HL-60/S4 treated with retinoic acid at 250 ng/mL for 4 days and 3 days (cell line): ENCODE measurements around the gene PLEKHG5.

Experiments
- in situ Hi-C: fragments of 300-500 bp; cut with MboI; formaldehyde crosslinking; loops from 2 replicates; pipeline ENCODE4 v1.7.0; 2022; ENCODE audit warnings: low sequenced_read_pairs

Gene PLEKHG5

DNA sequence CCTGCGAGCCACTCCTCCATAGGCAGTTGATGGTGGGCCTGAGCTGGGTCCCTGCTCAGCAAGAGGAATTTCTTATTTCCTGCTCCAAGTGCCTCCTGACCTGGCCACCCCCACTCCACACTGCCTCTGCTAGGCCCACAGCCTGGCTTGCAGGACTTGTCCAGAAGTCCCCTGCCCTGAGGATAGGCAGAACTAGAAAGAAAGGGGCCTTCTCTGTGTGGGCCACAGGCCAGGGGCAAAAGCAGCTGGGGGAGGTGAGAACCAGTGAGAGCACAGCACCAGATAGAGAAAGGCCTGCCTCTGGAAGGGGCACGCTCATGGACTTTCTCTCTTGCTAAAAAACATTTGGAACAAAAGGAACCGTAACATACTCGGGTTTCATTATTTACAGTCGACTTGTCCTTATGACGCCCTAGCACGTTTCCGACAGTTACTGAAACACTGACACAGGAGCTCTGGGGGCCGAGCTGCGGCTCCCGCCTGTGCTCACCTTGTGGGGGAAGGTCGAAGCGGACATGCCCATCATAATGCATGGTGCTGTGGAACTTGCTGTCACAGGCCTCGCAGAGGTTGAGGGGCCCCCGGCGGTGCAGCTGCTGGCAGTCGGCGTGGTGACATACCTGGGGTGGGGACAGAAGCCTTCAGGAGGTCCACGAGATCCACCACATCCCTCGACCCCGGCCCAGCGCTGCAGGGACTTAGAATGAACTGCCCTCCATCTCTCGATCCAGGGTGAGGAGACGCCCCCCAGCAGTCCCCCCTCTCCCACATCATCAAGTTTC is 14.2 kb downstream of the PLEKHG5 start:
- in situ Hi-C loops, result no loop called here

DNA sequence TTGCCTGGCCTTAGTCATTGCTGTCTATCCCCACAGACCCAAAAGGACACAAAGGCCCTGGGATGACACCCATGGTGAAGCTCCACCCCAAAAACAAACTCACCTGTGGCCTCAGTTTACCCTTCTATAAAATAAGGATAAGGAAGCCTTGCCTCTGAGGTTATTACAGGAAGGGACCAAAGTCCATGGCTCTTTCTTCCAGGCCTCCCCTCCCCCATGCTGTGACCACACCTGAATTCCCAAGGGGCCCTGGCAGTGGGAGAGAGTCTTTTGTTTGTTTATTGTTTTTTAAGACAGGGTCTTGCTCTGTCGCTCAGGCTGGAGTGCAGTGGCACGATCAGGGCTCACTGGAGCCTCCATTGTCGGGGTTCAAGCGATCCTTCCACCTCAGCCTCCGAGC is 15.0 kb downstream of the PLEKHG5 start:
- in situ Hi-C loops, result no loop called here

DNA sequence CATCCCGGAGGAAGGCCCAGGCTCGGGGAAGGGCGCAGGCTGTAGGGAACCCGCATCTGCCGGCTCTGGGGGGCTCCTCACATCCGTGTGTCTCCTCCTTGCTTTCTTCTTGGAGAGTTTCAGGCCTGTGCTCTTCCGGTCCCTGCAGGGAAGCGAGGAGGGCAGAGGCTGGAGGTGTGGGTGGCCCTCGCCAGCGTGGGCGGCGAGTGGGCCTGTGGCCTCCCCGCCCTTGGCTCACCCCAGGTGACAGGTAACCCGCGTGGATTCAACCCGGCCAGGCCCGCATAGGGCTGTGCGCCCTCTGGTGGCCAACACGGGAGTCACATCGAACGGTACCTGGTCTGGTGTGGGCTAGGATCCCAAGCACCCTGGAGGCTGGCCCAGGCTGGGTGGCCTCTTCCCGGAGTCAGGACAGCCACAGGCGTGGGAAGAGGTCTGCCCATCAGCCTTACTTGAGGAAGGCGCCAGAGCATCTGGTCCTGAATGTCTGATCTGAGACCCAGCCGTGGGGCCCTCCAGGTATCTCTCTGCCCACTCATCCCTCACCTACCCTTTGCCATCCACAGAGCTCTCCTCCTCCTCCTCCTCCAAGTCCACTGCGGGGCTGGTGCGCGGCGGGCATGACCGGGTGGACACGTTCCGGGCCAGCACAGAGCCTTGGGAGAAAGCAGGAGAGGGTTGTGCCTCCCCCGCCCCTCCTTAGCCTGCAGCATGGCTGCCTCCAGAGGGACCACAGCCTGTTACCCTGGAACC is 15.9 kb downstream of the PLEKHG5 start:
- in situ Hi-C loops, result no loop called here

DNA sequence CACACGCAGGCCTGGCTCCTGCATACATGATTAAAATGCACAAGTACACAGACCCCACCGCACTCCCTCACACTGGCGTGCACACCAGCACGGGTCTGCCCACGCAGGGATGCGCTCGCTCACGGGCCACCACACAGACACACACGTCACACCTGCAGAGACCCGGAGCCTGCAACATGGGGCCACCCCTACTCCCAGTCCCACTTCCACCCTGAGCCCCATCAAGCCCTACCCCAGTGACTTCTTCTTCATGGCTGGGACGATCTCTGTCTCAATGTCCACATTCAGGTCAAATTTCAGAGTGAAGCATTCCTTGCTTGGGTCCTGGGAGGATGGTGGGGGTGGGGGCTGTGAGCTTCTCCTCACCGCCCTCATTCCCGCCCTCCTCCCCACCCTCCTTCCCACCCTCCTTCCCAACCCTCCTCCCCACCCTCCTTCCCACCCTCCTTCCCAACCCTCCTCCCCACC is 16.6 kb downstream of the PLEKHG5 start:
- in situ Hi-C loops, result no loop called here

DNA sequence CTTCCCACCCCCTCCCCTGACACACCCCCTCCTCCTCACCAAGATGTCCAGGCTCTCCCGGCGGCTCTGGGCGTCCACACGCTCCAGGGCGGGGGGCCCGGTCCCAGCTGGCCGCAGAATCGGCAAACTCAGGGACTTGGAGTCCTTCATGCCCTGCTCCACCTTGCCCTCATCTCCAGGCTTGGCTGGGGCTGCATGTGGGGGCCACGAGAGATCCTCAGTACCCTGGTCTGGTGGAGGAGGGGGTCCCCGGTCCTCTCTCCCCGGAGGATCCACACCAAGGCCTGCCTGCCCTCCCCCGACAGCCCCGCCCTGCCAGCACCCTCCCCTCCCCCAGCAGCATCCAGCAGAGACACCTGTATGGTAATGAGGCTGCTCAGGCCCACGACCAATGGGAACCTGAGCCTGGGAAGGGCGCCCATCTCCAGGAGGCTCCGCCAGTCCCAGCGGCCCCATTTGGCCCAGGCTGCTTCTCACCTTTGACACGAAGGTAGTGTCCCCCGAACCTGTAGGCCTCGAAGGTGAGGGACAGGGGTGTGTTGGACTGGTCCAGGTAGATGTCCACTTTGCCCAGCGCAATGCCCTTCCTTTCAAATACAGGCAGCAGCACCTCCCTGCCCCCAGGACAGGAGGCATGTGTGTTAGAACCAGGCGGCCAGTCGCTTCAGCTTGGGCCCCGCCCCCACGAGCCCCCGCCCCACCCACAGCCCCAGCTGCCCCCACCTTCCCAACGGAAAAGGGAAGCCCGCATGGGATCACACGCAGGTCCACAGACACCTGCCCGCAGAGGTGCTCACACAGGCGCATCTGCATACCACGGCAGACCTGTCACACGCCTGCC is 17.3 kb downstream of the PLEKHG5 start:
- in situ Hi-C loops, result no loop called here

DNA sequence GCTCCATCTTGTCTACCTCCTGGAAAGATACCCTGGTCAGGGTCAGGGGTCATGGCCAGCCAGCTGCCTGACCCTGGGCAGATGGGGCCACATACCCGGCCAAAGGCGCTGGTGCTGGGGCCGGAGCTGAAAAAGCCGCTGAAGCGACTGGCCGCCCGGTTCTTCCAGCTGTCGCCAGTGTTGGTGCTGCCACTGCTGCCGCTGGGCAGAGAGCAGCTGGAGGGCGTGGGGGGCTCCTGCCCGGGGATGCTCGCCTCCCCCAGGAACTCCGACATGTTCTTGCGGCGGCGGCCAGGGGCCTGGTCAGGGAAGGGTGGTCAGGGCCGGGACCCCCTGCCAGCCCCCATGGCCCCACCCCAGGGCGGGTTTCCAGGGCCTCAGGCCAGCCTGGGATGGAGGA is 18.3 kb downstream of the PLEKHG5 start:
- in situ Hi-C loops, result no loop called here

DNA sequence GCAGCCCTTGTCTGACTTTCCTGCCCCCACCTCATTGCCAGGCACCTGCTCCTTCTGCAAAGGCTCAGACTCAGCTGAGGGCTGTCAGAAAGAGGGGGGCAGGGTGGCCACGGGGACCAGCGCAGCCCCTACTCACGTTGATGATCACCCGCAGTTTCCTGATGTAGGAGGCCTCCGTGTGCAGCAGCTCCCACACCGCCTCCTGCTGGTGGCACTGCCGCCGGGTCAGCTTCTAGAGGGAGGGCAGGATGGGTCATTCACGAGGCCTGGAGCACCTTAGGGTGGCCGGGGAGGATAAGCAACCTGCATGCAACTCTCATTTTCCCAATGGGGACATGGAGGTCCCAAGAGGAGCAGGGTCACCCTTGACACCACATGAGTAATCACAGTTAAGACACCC is 19.1 kb downstream of the PLEKHG5 start:
- in situ Hi-C loops, result no loop called here

DNA sequence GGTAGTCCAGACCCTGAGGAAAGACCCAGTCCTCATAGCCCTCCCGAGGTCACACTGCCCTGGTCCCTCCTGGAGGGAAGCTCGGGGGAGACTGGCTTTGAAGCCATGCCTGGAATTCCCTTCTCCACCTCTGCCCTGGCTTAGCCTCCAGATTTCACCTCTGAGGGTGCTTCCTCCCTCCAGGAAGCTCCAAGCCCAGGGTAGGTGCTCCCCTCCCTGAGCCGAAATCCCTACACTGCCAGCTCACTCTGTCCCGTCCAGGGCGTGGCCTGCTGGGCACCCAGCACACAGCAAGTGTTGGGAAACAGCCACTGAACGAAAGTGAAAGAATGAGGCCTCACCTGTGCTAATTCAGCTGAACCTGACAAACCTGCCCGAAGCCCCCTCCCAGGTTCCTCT is 19.5 kb downstream of the PLEKHG5 start:
- in situ Hi-C loops, result no loop called here

DNA sequence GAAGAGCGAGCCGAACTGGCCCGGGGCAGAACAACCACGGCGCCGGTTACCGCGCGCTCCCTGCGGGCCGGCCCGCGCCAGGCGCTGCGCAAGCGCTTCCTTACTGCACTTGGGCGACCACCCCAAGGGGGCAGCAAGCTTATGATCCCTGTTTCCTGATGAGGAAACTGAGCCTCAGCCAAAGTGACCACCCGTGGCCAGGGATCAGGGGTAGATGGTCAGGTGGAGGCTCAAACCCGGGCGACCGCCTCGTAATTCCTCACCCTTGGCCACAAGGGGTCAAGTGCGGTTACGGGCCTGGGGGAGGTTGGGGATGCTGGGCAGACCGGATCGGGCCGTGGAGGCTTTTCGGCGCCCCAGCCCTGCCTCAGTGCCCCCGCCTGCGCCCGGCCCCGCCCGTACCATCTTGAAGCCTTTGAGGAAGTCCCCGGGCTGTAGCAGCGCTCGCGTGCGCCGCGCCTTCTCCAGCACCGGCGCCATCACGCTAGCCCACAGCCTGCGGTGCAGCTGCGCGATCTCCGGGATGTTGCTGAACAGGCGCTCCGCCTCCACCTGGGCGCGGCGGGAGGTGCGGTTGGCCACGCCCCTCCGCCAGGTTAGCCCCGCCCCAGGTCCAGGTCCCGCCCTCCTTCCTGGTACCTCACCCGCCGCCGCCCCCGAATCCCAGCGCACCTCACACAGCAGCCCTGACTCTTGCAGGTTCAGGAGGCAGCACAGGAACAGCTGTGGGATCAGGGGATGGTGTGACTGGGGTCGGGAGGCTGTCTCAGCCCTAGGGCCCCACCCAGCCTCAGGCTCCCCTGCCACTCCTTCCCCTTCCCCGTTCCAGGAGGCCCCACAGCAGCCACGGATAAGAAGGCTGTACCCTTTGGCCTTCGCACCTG is 20.1 kb downstream of the PLEKHG5 start:
- in situ Hi-C loops, result no loop called here

DNA sequence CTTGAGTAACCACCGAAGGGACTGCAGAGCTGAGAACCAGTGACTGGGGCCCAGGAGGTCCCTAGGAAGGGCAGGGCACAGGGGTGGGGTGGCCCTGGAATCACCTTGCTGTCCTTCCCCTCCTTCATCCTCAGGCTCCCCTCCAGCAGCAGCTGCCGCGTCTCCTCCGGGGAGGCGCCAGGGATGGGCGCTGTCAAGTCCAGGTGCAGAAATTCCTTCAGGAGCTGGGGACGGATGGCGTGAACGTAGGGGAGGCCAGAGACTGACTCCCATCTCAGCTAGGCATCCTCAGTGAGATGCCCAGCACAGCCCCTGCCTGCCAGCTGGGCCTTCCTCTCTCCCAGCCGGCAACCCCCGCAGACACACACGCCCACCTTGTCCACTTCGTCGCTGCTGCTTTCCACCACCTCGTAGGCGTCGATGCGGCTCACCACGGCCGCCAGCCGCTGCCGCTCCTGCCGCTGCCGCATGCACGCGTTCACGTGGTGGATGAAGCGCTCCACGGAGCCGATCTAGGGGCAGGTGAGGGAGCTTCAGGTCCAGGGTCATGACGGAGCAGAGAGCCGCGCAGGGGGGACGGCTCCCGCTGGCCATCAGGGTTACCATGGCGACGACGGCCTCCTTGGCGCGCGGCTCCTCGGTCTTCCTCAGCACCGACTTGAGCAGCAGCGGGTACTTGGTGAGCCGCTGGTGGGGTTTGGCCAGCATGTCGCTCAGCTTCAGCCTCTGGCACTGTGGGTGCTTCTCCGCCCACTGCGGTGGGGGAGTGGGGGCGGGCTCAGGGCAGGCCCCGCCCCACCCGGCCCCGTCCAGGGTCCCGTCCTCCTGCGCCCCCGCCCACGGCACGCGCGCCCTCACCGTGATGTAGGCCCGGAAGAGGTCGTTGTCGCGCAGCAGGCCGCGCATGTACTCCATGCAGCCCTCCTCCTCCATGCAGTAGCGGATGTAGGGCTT is 21.1 kb downstream of the PLEKHG5 start:
- in situ Hi-C loops, result no loop called here

DNA sequence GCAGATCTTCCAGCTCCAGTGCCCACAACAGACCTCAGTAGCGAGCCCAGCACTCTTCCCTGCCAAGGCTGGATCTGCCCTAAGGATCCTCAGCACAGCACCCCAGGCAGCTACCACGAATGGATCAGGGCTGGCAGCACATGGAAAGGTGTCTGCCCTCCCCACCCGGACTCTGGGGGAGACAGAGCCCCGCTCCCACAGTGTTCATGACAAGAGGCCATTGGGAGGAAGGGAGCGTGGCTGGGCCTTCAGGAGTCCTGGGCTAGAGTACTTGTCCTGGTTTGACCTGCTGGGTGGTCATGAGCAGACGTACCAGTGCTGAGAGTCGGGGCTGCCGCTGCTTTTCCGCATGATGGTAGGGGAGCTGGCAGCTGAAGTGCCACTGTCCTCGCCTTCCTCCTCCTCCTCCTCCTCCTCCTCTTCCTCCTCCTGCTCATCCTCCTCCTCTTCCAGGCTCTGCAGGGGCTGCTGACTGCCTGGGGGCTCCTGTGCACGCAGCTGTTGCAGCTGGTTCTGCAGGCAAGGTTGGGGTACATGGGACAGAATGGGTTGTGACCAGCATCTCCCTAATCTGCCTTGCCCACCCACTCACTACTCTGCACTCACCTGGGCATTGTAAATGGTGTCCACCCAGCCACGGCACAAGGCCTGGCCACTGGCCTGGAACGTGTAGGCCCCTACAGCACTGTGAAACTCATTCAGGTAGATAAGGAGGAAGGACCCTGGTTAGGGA is 22.6 kb downstream of the PLEKHG5 start:
- in situ Hi-C loops, result no loop called here

DNA sequence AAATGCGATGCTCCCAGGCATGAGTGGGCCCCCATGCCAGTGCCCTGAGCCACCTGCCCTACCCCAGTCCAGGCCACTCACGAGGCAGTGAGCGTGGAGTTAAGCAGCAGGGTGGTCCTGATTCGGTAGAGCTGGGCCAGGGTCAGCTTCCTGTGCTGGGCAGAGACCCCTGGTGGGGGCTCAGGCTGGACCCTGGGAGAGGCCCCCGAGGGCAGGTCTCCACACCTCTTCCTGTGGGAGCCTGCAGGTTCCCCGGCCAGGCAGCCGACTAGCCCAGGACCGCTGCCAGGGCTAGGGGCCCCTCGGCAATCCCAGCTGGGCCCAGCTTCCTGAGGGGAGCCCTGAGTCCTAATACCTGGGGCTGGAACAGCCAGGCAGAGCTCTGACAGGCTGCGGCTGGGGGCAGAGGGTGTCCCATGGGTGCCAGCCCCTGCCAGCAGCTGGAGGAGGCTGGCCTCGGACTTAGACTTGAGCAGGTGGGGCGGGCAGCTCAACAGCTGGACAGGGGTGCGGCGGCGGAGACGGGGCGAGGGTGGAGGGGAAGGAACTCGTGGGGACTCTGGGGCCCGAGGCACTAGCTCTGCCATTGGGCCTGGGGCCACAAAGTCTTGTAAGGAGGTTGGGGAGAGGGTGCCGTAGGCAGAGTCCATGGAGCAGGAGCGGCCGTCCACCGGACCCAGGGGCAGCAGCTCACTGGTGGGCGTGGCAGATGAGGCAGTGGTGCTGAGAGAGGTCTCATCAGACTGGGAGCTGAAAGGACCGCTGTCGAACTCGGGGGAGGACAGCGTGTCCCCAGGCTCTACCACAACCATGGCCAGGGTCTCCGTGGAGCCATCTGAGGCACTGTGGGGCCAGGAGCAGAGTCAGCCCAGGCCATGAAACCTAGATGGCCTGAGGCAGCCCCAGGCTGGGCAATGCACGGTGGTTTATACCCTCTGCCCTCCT is 23.5 kb downstream of the PLEKHG5 start:
- in situ Hi-C loops, result no loop called here

DNA sequence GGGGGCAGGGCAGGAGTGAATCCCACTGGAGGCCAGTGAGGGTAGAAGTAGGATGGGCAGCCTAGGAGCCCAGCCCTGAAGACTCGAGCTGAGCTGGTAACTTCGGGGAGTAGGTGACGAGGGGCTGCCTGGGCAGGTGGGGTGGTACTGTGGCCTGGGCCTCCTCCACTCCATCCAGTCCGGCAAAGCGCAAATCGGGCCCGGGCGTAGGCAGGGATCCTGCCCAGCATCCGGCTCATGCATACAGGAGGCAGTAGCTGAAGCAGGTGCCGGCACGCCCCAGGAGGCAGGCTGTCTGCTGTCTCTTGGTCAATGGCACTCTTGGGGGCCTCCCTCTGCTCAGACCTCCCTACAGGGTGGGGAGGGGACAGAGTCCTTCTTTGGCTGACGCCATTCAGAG is 24.2 kb downstream of the PLEKHG5 start:
- in situ Hi-C loops, result no loop called here

DNA sequence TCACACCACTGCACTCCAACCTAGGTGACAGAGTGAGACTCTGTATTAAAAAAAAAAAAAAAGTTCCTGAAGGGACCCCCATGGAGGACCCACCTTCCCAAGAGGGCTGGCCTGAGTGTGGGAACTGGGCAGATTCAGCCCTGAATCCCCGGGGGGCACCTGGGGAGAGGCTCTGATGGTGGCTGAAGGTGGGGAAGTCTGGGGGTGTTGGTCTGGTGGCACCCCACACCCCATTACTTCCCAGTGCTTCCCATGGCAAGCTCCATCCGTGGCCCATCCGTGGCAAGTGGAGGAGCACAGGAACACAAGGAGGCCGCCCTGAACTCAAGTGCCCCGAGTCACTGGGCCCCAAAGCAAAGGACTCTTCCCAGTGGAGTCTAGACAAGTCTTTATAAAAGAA is 24.7 kb downstream of the PLEKHG5 start:
- in situ Hi-C loops, result no loop called here

DNA sequence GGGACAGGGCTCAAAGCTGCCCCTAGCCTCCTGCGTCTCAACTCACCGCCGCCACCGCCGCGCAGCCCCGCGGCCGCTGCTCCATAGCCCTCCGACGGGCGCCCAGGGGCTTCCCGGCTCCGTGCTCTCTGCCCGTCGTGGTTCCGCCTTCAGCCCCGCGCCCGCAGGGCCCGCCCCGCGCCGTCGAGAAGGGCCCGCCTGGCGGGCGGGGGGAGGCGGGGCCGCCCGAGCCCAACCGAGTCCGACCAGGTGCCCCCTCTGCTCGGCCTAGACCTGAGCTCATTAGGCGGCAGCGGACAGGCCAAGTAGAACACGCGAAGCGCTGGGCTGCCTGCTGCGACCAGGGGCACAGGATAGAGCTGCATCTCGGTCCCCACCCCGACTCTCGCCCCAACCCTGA is 25.4 kb downstream of the PLEKHG5 start, which contains the start of gene TNFRSF25:
Gene TNFRSF25, minus strand, starts transcription at position 151 of the 400 bp plus-strand sequence. Its CDS starts 66 bp downstream, at position 85.
- in situ Hi-C loops, result no loop called here

DNA sequence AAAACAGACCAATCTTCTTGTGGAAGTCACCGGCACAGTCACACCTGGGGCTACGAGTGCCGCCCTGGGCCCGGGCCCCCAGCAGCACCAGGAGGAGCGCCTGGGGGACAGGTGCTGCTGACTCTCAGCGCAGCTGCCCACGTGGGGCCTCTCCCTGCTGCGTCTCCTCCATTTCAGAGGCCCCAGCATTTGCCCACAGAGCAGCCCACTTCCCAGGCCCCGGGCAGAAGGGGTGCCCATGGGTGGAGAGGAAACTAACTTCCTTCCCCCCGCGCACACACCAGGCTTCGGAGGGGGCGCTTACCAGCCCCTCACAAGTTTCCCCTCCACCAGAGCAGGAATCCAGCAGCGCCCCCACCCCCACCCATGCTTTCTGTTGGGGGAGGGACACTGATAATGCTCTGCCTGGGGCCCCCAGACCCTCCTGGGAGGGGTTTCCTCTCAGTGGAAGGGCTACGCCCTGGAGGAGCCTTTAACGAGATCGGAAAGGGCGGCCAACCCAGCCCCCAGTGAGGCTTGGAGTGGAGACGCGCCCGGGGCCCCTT is 25.9 kb downstream of the PLEKHG5 start:
- in situ Hi-C loops, result no loop called here

DNA sequence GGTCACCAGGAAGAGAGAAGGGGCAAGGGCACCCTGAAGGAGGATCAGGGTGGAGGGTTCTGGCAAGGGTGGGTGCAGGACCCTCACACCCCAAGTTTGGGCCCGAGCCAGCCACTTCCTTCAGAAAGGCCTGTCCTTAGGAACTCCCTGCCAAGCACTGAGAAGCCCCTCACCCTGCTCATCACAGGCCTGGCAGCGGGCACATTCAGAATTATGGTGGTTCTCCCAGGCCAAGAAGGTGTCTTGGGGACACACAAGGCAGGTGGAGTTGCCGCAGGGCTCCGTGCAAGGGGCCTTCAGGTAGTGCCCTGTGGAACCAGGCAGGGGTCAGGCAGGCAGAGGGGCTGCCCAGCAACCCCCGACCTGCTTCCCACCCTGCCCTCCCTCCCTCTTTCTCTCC is 26.6 kb downstream of the PLEKHG5 start:
- in situ Hi-C loops, result no loop called here
